Endothelial cell of umbilical vein (primary cell): ENCODE data around the gene RTF2.

Experiments used
- EZH2 ChIP-seq: IDR thresholded peaks from 2 replicates; pipeline ENCODE4 v1.6.1; 2012; ENCODE audit warnings: borderline replicate concordance, low read depth, mild to moderate bottlenecking, moderate library complexity, low read length, inconsistent platforms; ENCODE audit not compliant: severe bottlenecking
- FOS ChIP-seq: IDR thresholded peaks from 2 replicates; pipeline ENCODE4 v1.6.1; 2011; ENCODE audit warnings: mild to moderate bottlenecking, low read length, moderate library complexity, borderline replicate concordance; ENCODE audit not compliant: insufficient read depth
- JUN ChIP-seq: IDR thresholded peaks from 2 replicates; pipeline ENCODE4 v1.6.1; 2011; ENCODE audit warnings: borderline replicate concordance, low read depth; ENCODE audit not compliant: insufficient read length, insufficient read depth
- POLR2A ChIP-seq: IDR thresholded peaks from 2 replicates; pipeline ENCODE4 v1.6.1; 2012; ENCODE audit warnings: low read depth, mild to moderate bottlenecking, control low read depth, low read length
- POLR2AphosphoS5 ChIP-seq: IDR thresholded peaks from 2 replicates; pipeline ENCODE4 v1.6.1; 2012; ENCODE audit warnings: low read depth, mild to moderate bottlenecking, control low read depth, low read length, moderate library complexity; ENCODE audit not compliant: insufficient read depth
- TF ChIP-seq, protein P1 (sequence below): IDR thresholded peaks from 2 replicates; pipeline ENCODE4 v1.6.1; 2011; ENCODE audit not compliant: insufficient read depth, insufficient read length
- TF ChIP-seq, protein P2 (sequence below), 2 donors: IDR thresholded peaks; 1 replicate in 1 of 2; 2 replicates in 1 of 2; pipeline ENCODE4 v1.5.1; 2011; ENCODE audit warnings: low read length in 2 of 2, mild to moderate bottlenecking in 2 of 2, moderate library complexity in 2 of 2, control low read depth in 1 of 2, inconsistent platforms in 1 of 2, low read depth in 1 of 2; ENCODE audit not compliant: insufficient read depth in 1 of 2; ENCODE audit errors: extremely low read depth in 1 of 2

DNA sequence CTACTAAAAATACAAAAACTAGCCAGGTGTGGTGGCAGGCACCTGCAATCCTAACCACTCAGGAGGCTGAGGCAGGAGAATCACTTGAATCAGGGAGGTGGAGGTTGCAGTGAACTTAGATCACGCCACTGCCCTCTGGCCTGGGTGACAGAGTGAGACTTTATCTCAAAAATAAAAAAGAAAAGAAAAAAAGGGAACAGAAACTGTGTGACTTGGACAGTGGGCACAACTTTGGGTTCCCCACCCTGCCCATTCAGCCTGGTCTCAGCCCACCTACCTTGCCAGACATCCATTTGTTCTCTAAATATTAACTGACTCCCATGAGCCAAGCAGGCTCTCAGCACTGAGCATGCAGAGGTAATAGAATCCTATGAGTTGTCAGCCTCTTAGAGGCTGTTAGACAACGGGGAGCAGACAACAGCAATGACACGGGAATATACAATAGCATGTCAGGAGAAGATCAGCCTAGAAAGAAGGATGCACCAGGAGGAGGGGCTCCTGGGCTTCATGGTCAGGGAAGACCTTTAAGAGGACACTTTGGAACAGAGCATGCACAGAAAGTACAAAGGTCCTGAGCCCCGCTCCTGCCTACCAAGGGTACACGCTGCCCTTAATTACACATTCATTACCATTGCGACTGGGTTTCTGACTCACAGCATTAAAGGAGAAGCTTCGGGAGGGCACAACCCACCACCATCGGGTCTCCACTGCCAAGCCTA is 84.6 kb downstream of the RTF2 start:
- TF ChIP-seq, protein P1, sequence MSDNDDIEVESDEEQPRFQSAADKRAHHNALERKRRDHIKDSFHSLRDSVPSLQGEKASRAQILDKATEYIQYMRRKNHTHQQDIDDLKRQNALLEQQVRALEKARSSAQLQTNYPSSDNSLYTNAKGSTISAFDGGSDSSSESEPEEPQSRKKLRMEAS, result no peak
- no peak for TF ChIP-seq POLR2A
- TF ChIP-seq, protein P2, sequence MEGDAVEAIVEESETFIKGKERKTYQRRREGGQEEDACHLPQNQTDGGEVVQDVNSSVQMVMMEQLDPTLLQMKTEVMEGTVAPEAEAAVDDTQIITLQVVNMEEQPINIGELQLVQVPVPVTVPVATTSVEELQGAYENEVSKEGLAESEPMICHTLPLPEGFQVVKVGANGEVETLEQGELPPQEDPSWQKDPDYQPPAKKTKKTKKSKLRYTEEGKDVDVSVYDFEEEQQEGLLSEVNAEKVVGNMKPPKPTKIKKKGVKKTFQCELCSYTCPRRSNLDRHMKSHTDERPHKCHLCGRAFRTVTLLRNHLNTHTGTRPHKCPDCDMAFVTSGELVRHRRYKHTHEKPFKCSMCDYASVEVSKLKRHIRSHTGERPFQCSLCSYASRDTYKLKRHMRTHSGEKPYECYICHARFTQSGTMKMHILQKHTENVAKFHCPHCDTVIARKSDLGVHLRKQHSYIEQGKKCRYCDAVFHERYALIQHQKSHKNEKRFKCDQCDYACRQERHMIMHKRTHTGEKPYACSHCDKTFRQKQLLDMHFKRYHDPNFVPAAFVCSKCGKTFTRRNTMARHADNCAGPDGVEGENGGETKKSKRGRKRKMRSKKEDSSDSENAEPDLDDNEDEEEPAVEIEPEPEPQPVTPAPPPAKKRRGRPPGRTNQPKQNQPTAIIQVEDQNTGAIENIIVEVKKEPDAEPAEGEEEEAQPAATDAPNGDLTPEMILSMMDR (IDR thresholded peaks at IDR 0.05; ENCODE audit: extremely low read depth in 1 of 2, insufficient read depth in 1 of 2, low read depth in 1 of 2, low read length in 2 of 2), result no peak
- no peak for TF ChIP-seq EZH2
- TF ChIP-seq POLR2AphosphoS5, result no peak
- TF ChIP-seq FOS, result no peak
- no peak for TF ChIP-seq JUN
